Kidney (tissue), 14 donors: Measurements from ENCODE around the gene BABAM2. TPM values are rescaled to one million over a fixed set of nuclear protein-coding genes. Genes with fewer than 3 reads are reported as not detected.

Source experiments
- DNase-seq, 5 donors: peaks; one replicate each; pipeline ENCODE4 v3.0.0-alpha.2; 2013 to 2020
- FAIRE-seq: peaks from 2 replicates; lab custom pipeline; 2012; peaks lifted over from hg19 to GRCh38; lab: Jason Lieb, UNC
- H3K27ac ChIP-seq, 2 donors: one replicate each; pipeline ENCODE4 v1.7.0; 2013; ENCODE audit warnings: low read depth in 2 of 2, low read length in 2 of 2, inconsistent platforms in 1 of 2
- H3K27me3 ChIP-seq: one replicate; pipeline ENCODE4 v1.7.1; 2013; ENCODE audit warnings: low read length, inconsistent platforms; ENCODE audit not compliant: control insufficient read depth, insufficient read depth
- H3K36me3 ChIP-seq, 3 donors: one replicate each; pipeline versions ENCODE4 v1.7.0 to v1.7.1; 2013; ENCODE audit warnings: low read length in 3 of 3, control low read depth in 1 of 3, inconsistent platforms in 1 of 3; ENCODE audit not compliant: insufficient read depth in 3 of 3, control insufficient read depth in 2 of 3
- H3K4me1 ChIP-seq, 3 donors: one replicate each; pipeline versions ENCODE4 v1.7.0 to v1.7.1; 2013; ENCODE audit warnings: low read length in 3 of 3, inconsistent platforms in 1 of 3, low read depth in 1 of 3; ENCODE audit not compliant: control insufficient read depth in 2 of 3, insufficient read depth in 2 of 3
- H3K4me3 ChIP-seq, 3 donors: one replicate each; pipeline versions ENCODE4 v1.7.0 to v1.8.1; 2013; ENCODE audit warnings: low read length in 3 of 3, control low read depth in 1 of 3, inconsistent platforms in 1 of 3
- H3K9ac ChIP-seq, 3 donors: one replicate each; pipeline versions ENCODE4 v1.7.0 to v1.7.1; 2013; ENCODE audit warnings: low read length in 3 of 3, control low read depth in 1 of 3, inconsistent platforms in 1 of 3
- H3K9me3 ChIP-seq, 3 donors: one replicate each; pipeline versions ENCODE4 v1.7.0 to v1.7.1; 2013; ENCODE audit warnings: low read length in 3 of 3, control low read depth in 1 of 3, inconsistent platforms in 1 of 3; ENCODE audit not compliant: control insufficient read depth in 2 of 3, insufficient read depth in 1 of 3
- intact Hi-C: fragments of 100-400 bp; cut with DNase I; formaldehyde crosslinking; loops from one replicate; pipeline ENCODE4 v1.11.1; 2022
- polyA plus RNA-seq: library from polyadenylated mRNA; stranded (reverse); fragments of 350-450 nt; fragmentation: Illumina TruSeq; extraction: RNeasy Lipid Tissue Mini Kit (QIAGEN cat#74804); gene quantifications from one replicate; pipeline ENCODE4 v1.2.3, GENCODE V29; 2014; ENCODE audit warnings: low read depth, low replicate concordance; ENCODE audit not compliant: insufficient read depth
- total RNA-seq: library from RNA; stranded (reverse); fragmentation: NEBNext Ultra II Directional; extraction: Animal tissue kit (Norgen Biotek cat#: 25700); gene quantifications from one replicate; pipeline ENCODE4 v1.2.1, GENCODE V29; 2021
- TF ChIP-seq, protein P1 (sequence below): IDR thresholded peaks from 3 replicates; pipeline ENCODE4 v1.5.1; 2012; ENCODE audit warnings: mild to moderate bottlenecking, moderate library complexity, borderline replicate concordance; ENCODE audit not compliant: insufficient read depth; ENCODE audit errors: extremely low read depth
- donor health status: control.
- donor health status: control.
- donor health status: control.
- donor health status: control.
- donor health status: control.
- donor health status: DM: yes; HTN: yes; CAD: no.
- donor health status: Normal renal cell carcinoma (clear cell type).

Gene BABAM2
- total and polyA plus RNA-seq, 2 donors from 2014 or later = 68.4 to 74.1 TPM

DNA sequence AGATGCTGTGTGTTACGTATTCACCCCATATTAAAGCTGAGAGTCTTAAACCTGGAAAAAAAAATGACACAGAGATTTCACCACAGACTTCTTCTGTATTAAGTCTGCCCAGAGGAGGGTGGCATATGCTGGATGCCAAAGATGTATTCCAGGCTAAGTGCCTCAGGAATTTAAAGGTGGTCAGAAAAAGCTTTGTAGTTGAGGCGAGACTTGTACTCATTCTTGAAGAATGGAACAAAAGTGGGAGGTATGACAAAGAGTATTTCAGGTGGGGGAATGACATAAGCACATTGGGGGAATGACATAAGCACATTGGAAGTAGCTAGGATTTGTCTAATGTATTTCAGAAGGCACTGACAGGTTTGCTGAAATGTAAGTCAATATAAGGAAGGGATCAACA is 98.6 kb downstream of the BABAM2 start:
- TF ChIP-seq, protein P1, sequence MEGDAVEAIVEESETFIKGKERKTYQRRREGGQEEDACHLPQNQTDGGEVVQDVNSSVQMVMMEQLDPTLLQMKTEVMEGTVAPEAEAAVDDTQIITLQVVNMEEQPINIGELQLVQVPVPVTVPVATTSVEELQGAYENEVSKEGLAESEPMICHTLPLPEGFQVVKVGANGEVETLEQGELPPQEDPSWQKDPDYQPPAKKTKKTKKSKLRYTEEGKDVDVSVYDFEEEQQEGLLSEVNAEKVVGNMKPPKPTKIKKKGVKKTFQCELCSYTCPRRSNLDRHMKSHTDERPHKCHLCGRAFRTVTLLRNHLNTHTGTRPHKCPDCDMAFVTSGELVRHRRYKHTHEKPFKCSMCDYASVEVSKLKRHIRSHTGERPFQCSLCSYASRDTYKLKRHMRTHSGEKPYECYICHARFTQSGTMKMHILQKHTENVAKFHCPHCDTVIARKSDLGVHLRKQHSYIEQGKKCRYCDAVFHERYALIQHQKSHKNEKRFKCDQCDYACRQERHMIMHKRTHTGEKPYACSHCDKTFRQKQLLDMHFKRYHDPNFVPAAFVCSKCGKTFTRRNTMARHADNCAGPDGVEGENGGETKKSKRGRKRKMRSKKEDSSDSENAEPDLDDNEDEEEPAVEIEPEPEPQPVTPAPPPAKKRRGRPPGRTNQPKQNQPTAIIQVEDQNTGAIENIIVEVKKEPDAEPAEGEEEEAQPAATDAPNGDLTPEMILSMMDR = no peak
- H3K4me1 ChIP-seq = peaks cover 0 to 7% (median 2%) of the 10 kb centered on the region in 3 donors
- peaks cover 0 to 2% (median 0%) of the 10 kb centered on the region in 3 donors for H3K36me3 ChIP-seq
- intact Hi-C loops = no loop called here
- DNase-seq = no peak
- H3K27ac ChIP-seq = no peak overlapping the region
- H3K9ac ChIP-seq = no peak overlapping the region
- H3K4me3 ChIP-seq = no peak overlapping the region
- no peak for FAIRE-seq
- no peaks in the 10 kb centered on the region for H3K9me3 ChIP-seq
- H3K27me3 ChIP-seq = no peaks in the 10 kb centered on the region

DNA sequence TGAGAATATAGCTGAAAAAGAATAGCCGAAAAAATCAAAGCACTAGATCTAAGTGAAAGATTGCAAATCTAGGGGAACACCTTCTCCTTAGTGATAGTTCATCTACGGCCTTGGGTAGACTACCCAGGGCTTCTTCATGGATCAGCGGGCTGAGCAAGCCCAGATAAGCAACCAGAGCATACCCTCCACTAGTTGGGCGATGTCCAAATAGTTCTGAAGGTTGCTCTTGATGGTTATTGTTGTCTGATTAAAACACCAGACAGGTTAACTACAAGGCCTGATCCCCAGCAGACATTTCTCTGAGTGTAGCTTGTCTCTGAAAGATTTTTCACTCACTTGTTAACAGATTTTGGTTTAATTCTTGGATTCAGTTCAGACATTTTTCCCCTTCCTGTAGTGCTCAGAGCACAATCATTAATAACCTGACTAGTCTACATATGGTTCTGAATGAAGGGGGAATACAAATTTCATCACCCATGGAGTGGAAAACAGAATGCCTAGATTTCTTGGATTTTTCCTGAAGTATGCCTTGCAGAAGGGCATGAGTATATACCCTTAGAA is 99.6 kb downstream of the BABAM2 start:
- FAIRE-seq = no peak
- Histone ChIP-seq H3K9ac (no peak overlapping the region), H3K27me3 (no peaks in the 10 kb centered on the region), H3K27ac (no peak overlapping the region), H3K36me3 (peaks cover 0 to 2% (median 0%) of the 10 kb centered on the region in 3 donors), H3K4me1 (peaks cover 0 to 7% (median 2%) of the 10 kb centered on the region in 3 donors), H3K4me3 (no peak overlapping the region), H3K9me3 (no peaks in the 10 kb centered on the region)
- DNase-seq = no peak
- intact Hi-C loops = no loop called here
- TF ChIP-seq, protein P1 = no peak

DNA sequence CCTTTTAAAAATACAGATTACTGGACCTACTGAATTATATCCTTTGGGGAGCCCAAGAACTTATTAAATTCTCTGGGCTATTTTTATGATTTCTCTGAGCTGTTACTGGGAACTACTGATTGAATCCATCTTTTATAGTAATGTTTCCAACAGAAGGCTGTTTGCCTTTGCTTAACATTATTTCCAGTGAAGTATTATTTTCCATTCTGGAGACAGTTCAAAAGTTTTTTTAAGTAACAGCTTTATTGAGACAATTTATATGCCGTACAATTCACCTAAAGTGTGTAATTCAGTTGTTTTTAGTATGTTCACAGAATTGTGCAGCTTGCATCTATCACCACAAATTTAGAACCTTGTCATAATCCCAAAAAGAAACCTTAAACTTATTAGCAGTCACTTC is 100.6 kb downstream of the BABAM2 start:
- DNase-seq (no peak), FAIRE-seq (no peak)
- no peak overlapping the region for H3K9ac ChIP-seq
- no peak overlapping the region for H3K27ac ChIP-seq
- H3K9me3 ChIP-seq = no peaks in the 10 kb centered on the region
- TF ChIP-seq, protein P1 = no peak
- no peak overlapping the region for H3K4me3 ChIP-seq
- H3K36me3 ChIP-seq = peaks cover 0 to 2% (median 0%) of the 10 kb centered on the region in 3 donors
- no peaks in the 10 kb centered on the region for H3K27me3 ChIP-seq
- H3K4me1 ChIP-seq = peaks cover 0 to 7% (median 2%) of the 10 kb centered on the region in 3 donors
- intact Hi-C loops = no loop called here
